NCI-H2081 (cell line): ENCODE results near the gene CLSTN1.
"Not testable (repeated sequence)": the region's sequence is repeated elsewhere in the genome, so short reads cannot be mapped to it uniquely, and the experiment has no call there.

Experiments used
- DNase-seq, 2 experiments: peaks; one replicate each; lab custom pipeline; 2025; lab: John Stamatoyannopoulos, UW

The CLSTN1 gene

GRCh38 chr1:9797049-9797448, 26.7 kb downstream of the CLSTN1 start:
- DNase-seq: no peak

GRCh38 chr1:9794081-9794480, 29.7 kb downstream of the CLSTN1 start:
- DNase-seq: no peak

GRCh38 chr1:9793291-9793690, 30.5 kb downstream of the CLSTN1 start:
- no peak for DNase-seq

GRCh38 chr1:9792156-9793042, 31.4 kb downstream of the CLSTN1 start:
- peak; percentile 87 to 93 for DNase-seq

- DNase-seq: not testable (repeated sequence)
These were observed 34.1 kb downstream of the CLSTN1 start for GRCh38 chr1:9789700-9790099.

GRCh38 chr1:9787702-9788101, 36.1 kb downstream of the CLSTN1 start:
- DNase-seq: no peak

- DNase-seq: no peak
These were observed 38.4 kb downstream of the CLSTN1 start for GRCh38 chr1:9785406-9785805.

- DNase-seq: peak; percentile 71 to 72
These were observed 39.1 kb downstream of the CLSTN1 start for GRCh38 chr1:9784508-9785133.

GRCh38 chr1:9782897-9783296, 40.9 kb downstream of the CLSTN1 start:
- no peak for DNase-seq

GRCh38 chr1:9782116-9782751, 41.5 kb downstream of the CLSTN1 start:
- no peak for DNase-seq

GRCh38 chr1:9780554-9781110, 43.1 kb downstream of the CLSTN1 start:
- DNase-seq: no peak

GRCh38 chr1:9778905-9779304, 44.9 kb downstream of the CLSTN1 start:
- DNase-seq: no peak

GRCh38 chr1:9776685-9777084, 47.1 kb downstream of the CLSTN1 start:
- DNase-seq: no peak

GRCh38 chr1:9774712-9775679, 48.8 kb downstream of the CLSTN1 start:
- no peak for DNase-seq

- no peak for DNase-seq
These were observed 53.5 kb downstream of the CLSTN1 start for GRCh38 chr1:9770298-9770697.

- no peak for DNase-seq
These were observed 54.8 kb downstream of the CLSTN1 start for GRCh38 chr1:9768983-9769382.

GRCh38 chr1:9767964-9768668, 55.6 kb downstream of the CLSTN1 start:
- DNase-seq: no peak

- DNase-seq: no peak
These were observed 56.9 kb downstream of the CLSTN1 start for GRCh38 chr1:9766759-9767442.

- no peak for DNase-seq
These were observed 59.2 kb downstream of the CLSTN1 start for GRCh38 chr1:9764550-9764949.

- no peak for DNase-seq
These were observed 59.9 kb downstream of the CLSTN1 start for GRCh38 chr1:9763914-9764313.
